Measurements from ENCODE around the gene TMEM107.

- no peak for TF ChIP-seq EZH2 (optimal IDR thresholded peaks at IDR 0.05; ENCODE audit: low read depth, low read length)
- no peak for TF ChIP-seq CTCF (IDR thresholded peaks at IDR 0.05; ENCODE audit: low read length)
Measured at GRCh38 chr17:8148560-8148959, 27.6 kb downstream of the TMEM107 start.

Measured in MM.1S (cell line).